RWPE2 (cell line): ENCODE data around the gene MAPK8.
A peak's percentile ranks its signal among the peaks of the same experiment; 100 is the strongest.

Experiments
- ATAC-seq: fragments of 200-7000 bp; cut with Tn5 transposase; 3 replicates; pipeline ENCODE4 v1.9.1; 2021; ENCODE audit warnings: low read depth
- DNase-seq: peaks from one replicate; pipeline ENCODE4 v3.0.0-alpha.2; 2020; ENCODE audit warnings: low spot score
- H3K27ac ChIP-seq: fragments of 450-650 bp; 2 replicates; pipeline ENCODE4 v1.5.1; 2017; ENCODE audit warnings: mild to moderate bottlenecking; ENCODE audit not compliant: poor library complexity, severe bottlenecking
- H3K27me3 ChIP-seq: fragments of 250-450 bp; sonication (Bioruptor Pico); 2 replicates; pipeline ENCODE4 v1.5.1; 2021; ENCODE audit warnings: mild to moderate bottlenecking, moderate library complexity; ENCODE audit not compliant: insufficient read depth, poor library complexity, severe bottlenecking
- H3K36me3 ChIP-seq: fragments of 250-450 bp; sonication (Bioruptor Pico); 2 replicates; pipeline ENCODE4 v1.5.1; 2020; ENCODE audit warnings: low read depth, mild to moderate bottlenecking, moderate library complexity
- H3K4me1 ChIP-seq: fragments of 250-450 bp; sonication (Bioruptor Pico); 2 replicates; pipeline ENCODE4 v1.5.1; 2021; ENCODE audit warnings: mild to moderate bottlenecking, moderate library complexity; ENCODE audit not compliant: insufficient read depth, poor library complexity, severe bottlenecking
- H3K4me3 ChIP-seq: fragments of 250-450 bp; sonication (Bioruptor Pico); 2 replicates; pipeline ENCODE4 v1.5.1; 2021; ENCODE audit warnings: mild to moderate bottlenecking, moderate library complexity; ENCODE audit not compliant: severe bottlenecking
- H3K9me3 ChIP-seq: fragments of 250-450 bp; sonication (Bioruptor Pico); 2 replicates; pipeline ENCODE4 v1.5.1; 2021; ENCODE audit warnings: mild to moderate bottlenecking, moderate library complexity; ENCODE audit not compliant: severe bottlenecking
- TF ChIP-seq, protein P1 (sequence below): fragments of 450-650 bp; IDR thresholded peaks from one replicate; pipeline ENCODE4 v1.5.1; 2017; ENCODE audit warnings: mild to moderate bottlenecking, moderate library complexity; ENCODE audit not compliant: poor library complexity, severe bottlenecking

Gene MAPK8

DNA sequence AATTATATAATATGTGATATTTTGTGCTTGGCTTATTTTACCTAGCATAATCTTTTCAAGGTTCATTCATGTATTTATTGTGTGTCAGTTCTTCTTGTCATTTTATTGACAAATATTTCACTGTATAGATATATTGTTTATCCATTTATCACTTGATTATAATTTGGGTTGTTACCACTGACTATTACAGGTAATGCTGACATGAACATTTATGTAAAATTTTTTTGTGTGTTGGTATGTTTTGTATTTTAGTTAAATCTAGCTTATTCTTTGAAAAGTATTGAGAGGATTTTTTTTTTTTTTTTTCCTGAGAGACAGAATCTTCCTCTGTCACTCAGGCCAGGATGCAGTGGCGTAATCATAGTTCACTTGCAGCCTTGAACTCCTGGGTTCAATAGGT lies 107.7 kb downstream of the MAPK8 start:
- peaks cover 26% of the 10 kb centered on the region for H3K4me1 ChIP-seq
- H3K27me3 ChIP-seq = no peaks in the 10 kb centered on the region
- peaks cover 3% of the 10 kb centered on the region for H3K9me3 ChIP-seq
- peaks cover 14% of the 10 kb centered on the region for H3K36me3 ChIP-seq
- no peak overlapping the region for H3K4me3 ChIP-seq
- TF ChIP-seq, protein P1, sequence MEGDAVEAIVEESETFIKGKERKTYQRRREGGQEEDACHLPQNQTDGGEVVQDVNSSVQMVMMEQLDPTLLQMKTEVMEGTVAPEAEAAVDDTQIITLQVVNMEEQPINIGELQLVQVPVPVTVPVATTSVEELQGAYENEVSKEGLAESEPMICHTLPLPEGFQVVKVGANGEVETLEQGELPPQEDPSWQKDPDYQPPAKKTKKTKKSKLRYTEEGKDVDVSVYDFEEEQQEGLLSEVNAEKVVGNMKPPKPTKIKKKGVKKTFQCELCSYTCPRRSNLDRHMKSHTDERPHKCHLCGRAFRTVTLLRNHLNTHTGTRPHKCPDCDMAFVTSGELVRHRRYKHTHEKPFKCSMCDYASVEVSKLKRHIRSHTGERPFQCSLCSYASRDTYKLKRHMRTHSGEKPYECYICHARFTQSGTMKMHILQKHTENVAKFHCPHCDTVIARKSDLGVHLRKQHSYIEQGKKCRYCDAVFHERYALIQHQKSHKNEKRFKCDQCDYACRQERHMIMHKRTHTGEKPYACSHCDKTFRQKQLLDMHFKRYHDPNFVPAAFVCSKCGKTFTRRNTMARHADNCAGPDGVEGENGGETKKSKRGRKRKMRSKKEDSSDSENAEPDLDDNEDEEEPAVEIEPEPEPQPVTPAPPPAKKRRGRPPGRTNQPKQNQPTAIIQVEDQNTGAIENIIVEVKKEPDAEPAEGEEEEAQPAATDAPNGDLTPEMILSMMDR = no peak
- peak overlapping the region; percentile 48 for H3K27ac ChIP-seq
- no peak for DNase-seq
- no peak for ATAC-seq

DNA sequence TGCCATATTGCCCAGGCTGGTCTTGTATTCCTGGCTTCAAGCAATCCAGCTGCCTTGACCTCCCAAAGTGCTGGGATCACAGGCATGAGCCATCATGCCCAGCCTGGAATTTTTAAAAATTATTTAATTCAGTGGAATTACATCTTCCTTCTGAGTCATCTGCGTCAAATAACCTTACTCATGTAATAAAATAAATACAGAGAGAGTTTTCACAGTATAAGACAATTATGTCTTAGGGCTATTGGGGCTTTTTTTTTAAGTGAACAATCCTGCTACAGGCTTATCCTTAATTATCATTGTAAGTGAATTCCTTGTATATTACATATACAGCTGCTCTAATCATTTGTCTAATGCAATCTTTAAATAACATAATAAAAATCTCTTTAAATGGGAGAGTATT lies 108.3 kb downstream of the MAPK8 start:
- TF ChIP-seq, protein P1 = no peak
- ATAC-seq = peak; percentile 80
- Histone ChIP-seq H3K9me3 (peaks cover 3% of the 10 kb centered on the region), H3K4me1 (peaks cover 28% of the 10 kb centered on the region), H3K27ac (peak overlapping the region; percentile 48), H3K27me3 (no peaks in the 10 kb centered on the region), H3K36me3 (peaks cover 14% of the 10 kb centered on the region), H3K4me3 (no peak overlapping the region)
- DNase-seq = no peak

DNA sequence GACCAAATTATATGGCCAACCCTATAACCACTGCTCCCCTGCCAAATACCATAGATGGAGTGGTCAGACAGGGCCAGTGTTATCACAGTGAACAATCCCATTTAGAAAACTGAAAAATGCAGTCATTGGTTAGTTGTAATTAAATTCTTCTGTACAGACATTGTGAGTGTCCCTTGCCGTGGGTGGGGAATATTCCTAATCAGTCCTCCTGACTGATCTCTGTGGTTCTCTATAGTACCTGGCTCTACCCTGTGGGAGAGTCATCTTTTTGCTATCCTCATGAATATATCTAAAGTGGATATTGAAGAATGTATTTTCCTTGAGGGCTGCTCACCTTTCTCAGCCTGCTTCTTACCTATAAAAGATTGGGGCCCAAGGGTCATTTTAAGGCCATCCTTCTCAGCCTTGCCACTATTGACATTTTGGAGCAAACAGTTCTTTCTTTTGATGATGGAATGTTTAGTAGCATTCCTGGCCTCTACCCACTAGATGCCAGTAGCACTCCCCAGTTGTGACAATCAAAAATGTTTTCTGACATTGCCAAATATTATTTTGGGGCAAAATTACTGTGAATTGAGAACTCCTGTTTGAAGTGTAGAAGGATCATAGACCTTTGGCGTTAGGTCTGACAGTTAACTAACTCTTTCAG lies 110.2 kb downstream of the MAPK8 start:
- Histone ChIP-seq H3K9me3 (peaks cover 3% of the 10 kb centered on the region), H3K4me1 (peaks cover 30% of the 10 kb centered on the region), H3K27ac (peak overlapping the region; percentile 28), H3K4me3 (no peak overlapping the region), H3K36me3 (peaks cover 14% of the 10 kb centered on the region), H3K27me3 (no peaks in the 10 kb centered on the region)
- TF ChIP-seq, protein P1 = peak; percentile 22
- no peak for DNase-seq
- ATAC-seq = no peak

DNA sequence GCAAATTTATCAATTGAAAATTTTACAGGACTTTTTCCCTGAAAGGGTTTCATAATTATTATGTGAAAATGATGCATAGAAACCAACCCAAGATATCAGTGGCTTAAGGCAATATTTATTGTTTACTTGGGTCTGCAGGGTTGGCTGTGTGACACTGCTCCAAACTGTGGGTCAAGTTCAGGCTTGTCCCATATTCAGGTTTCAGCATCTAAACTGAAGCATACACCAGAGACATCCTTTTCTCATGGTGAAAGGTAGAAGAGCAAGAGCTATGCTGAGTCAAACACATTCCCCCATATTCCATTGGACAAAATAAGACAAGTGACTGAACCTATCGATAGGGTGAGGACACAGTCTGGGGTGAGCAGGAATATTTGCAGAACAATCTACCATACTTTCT lies 110.9 kb downstream of the MAPK8 start:
- no peak for DNase-seq
- Histone ChIP-seq H3K27me3 (no peaks in the 10 kb centered on the region), H3K9me3 (peaks cover 3% of the 10 kb centered on the region), H3K4me1 (peaks cover 30% of the 10 kb centered on the region), H3K4me3 (no peak overlapping the region), H3K36me3 (peaks cover 9% of the 10 kb centered on the region), H3K27ac (peak overlapping the region; percentile 28)
- TF ChIP-seq, protein P1 = no peak
- peak; percentile 47; the same call in 2 of the 3 replicates for ATAC-seq

DNA sequence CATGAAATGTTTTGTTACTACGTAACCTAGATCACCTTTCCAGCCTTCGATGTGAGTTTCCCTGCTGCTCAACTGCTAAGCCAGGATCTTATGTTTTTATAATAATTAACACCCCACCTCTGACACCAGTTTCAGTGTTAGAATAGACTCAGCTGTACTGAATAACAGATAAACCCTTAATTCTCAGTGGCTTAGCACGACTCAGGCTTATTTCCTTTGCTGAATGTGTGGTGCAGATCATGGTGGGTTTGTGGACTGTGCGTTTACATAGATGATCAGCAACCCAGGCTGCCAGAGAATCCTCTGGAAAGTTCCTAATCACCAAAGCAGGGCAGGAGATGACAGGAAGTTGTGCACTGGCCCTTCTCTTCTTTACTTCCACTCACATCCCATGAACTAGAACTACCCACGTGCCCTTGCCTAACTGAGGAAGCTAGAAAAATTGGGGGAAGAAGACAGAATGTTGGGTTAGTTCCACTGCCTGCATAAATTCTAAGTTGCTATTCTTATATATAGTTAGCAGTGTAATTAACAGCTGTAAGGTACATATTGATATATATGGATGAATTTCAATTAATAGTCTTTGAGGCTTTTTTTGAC lies 111.8 kb downstream of the MAPK8 start:
- Histone ChIP-seq H3K4me3 (no peak overlapping the region), H3K27ac (peak overlapping the region; percentile 28), H3K27me3 (no peaks in the 10 kb centered on the region), H3K4me1 (peaks cover 30% of the 10 kb centered on the region), H3K36me3 (no peaks in the 10 kb centered on the region), H3K9me3 (peaks cover 3% of the 10 kb centered on the region)
- no peak for ATAC-seq
- TF ChIP-seq, protein P1 = no peak
- DNase-seq = no peak
